GM19025 (cell line): ENCODE measurements around the gene DHODH.
"Not testable (repeated sequence)": the region's sequence is repeated elsewhere in the genome, so short reads cannot be mapped to it uniquely, and the experiment has no call there.

Experiments
- ATAC-seq: cut with Tn5 transposase; IDR thresholded peaks from one replicate; pipeline ENCODE4 v1.9.1; 2021; ENCODE audit warnings: mild to moderate bottlenecking, low read depth, moderate library complexity; ENCODE audit not compliant: unreplicated experiment

DHODH gene

DNA sequence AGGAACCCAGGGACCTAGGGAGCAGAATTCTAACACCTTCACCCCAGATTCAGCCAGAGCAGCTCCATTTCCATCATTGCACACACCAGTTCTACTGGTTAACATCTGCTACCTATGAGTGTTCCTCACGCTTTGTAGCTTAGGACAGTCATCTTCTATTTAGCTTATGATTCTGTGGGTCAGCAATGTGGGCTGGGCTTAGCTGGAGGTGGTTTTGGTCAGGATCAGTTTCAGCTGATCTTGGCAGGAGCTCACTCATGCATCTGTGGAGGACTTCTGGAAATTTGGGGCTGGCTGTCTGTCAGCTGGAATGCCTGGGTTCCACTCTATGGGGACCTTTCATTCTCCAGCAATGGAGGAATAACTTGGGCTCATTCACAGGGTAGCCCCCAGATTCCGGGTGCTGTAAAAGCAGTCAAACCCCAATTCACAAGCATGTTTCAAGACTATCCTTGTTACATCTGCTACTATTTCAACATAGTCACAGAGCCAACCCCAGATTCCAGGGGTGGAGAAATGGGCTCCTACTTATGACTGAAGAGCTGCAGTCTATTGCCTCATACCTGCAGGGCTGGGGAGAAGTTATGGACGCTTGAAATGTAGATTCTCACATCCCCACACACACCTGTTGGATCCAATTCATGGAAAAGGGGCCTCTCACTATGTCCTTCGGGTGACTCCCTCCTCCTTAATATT is 42.4 kb downstream of the DHODH start:
- ATAC-seq = no peak

DNA sequence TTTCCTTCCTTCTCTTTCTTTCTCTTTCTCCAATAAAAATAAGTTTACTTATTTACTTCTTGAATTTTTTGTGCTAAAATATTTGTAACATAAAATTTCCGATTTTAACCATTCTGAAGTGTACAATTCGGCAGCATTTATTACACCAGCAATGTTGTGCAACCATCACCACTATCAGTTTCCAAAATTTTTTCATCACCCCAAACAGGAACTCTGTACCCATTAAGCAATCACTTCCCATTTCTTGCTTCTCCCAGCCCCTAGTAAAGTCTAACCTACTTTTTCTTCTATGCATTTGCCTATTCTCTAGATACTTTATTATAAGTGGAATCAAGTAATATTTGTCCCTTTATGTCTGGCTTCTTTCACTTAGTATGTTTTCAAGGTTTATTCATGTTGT is 43.3 kb downstream of the DHODH start:
- ATAC-seq = no peak

DNA sequence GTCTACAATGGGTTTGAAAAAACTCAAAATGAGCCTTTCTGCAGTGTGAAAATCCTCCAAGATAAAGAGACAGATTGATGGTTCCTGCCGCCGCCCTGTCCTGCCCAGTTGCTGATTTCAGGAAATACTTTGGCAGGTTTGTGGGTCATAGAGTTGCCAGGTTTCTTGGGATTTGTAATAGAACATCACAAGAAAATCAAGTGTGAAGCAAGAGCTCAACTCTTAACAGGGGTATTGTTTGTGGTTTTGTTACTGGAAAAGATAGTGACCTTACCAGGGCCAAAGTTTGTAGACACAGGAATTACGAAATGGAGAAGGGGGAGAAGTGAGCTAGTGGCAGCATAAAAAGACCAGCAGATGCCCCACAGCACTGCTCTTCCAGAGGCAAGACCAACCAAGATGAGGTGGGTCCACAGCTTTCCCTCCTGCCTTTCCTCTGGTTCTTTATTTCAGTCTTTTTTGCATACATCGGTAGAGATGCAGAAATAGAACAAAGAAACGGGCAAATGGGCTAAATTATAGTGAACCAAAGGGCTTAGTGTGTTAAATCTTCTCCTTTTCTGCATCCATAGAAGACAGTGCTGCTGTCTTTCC is 45.8 kb downstream of the DHODH start, which contains the start of gene HP:
TSS of gene HP (plus strand) at position 252 of the 594 bp plus-strand sequence. CDS start at position 400, 148 bp downstream.
- ATAC-seq = not testable (repeated sequence)

DNA sequence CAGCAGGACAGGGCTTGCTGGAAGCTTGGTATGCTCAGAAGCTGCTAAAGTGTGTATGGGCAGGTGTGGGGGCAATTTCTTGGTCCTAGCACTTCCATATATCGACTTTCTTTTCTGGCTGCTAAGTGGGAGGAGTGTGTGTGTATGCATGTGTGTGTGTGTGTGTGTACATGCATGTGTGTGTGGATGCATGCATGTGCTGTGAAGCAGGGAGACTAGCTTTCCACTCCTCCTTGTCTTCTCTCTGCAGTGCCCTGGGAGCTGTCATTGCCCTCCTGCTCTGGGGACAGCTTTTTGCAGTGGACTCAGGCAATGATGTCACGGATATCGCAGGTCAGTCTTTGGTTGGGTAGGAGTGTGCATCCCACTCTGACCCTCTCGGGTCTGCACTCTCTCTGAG is 47.4 kb downstream of the DHODH start:
- no peak for ATAC-seq

DNA sequence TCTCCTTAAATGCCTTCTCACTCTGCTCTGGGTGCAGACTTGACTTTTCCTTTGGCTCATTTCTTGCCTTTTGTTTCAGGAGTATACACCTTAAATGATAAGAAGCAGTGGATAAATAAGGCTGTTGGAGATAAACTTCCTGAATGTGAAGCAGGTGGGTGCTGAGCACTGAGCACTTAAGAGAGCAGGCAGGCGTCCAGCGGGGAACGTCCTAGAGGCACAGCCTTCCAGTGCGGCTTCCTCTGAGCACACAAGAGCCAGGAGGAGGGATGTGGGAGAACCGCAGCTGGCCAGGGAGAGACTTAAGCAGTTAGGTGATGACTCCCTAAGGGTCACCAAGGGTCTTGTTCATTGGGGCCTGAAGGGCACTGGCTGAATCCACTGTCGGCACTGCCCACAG is 48.8 kb downstream of the DHODH start:
- not testable (repeated sequence) for ATAC-seq

DNA sequence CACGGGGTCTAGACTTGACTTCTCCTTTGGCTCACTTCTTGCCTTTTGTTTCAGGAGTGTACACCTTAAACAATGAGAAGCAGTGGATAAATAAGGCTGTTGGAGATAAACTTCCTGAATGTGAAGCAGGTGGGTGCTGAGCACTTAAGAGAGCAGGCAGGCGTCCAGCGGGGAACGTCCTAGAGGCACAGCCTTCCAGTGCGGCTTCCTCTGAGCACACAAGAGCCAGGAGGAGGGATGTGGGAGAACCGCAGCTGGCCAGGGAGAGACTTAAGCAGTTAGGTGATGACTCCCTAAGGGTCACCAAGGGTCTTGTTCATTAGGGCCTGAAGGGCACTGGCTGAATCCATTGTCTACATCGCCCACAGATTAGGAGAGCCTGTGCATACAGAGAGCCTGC is 50.5 kb downstream of the DHODH start:
- not testable (repeated sequence) for ATAC-seq

DNA sequence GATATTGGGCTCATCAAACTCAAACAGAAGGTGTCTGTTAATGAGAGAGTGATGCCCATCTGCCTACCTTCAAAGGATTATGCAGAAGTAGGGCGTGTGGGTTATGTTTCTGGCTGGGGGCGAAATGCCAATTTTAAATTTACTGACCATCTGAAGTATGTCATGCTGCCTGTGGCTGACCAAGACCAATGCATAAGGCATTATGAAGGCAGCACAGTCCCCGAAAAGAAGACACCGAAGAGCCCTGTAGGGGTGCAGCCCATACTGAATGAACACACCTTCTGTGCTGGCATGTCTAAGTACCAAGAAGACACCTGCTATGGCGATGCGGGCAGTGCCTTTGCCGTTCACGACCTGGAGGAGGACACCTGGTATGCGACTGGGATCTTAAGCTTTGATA is 51.9 kb downstream of the DHODH start:
- no peak for ATAC-seq

DNA sequence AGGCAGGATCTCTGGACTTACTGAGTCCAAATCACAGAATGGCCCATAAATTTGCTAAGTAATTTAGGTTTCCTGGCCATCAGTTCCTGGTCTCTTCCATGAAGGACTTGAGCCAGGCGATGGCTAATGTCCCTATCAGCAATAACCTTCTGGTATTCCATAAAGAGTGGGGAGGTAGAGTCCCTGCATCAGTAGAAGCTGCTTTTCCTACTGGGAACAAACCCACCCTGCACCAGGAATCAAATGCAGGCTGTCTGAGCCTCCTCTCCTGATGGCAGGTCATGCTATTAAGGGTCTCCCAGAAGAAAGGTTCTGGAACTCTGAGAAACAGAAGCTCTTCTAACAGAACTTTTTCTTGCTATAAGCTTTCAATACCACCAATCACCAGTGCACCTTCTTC is 53.0 kb downstream of the DHODH start:
- ATAC-seq = no peak

DNA sequence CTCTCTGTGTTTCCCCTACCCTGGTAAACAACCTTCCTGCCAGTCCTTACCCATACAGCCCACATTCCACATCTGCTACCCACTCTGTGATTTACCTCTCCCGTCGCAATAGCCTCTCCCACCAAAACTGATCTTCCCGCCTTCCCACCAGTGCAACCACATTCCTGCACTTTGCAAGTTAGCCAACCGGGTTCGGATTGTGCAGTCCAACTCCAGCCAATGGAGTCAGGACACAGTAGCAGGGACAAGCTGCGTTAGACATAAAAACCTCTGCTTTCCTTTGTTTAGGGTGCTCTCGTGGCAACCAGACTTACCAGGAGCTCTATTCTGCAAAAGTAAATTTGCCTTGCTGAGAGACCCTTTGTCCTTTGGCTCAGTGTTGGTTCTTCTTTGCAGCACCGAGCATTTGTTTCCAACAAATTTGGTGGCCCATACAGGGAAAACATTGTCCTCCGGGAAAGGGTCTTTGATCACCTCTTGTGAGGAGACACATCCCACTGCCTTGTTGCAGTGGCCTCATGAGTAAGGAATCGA is 55.9 kb downstream of the DHODH start:
- no peak for ATAC-seq

DNA sequence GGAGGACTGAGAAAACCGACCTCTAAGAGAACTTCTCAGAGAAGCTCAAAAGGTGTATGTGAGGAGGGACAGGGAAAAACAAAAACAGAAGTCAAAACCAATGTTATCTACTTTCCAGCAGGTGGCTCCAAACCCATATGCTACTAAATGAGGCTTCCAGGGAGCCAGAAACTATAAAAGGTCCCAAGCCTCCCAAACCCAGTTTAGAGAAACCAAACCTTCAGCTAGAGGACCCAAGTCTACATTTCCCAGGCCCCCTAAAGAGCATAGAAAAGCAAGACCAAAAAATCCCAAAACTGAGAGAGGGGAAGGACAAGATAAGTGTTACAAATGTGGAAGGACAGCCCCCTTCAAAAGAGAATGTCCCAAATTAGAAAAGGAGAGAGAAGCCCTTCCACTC is 58.2 kb downstream of the DHODH start:
- ATAC-seq = no peak

DNA sequence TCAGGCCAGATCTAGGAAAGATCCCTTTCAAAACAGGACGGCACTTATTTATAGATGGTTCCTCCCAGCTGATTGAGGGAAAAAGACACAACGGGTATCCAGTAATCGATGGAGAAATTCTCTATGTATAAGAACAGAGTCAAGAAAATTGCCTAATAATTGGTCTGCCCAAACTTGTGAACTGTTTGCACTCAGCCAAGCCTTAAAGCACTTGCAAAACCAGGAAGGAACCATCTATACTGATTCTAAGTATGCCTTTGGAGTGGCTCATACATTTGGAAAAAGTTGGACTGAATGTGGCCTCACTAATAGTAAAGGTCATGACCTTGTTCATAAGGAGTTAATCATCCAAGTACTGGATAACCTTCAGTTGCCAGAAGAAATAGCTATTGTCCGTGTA is 60.4 kb downstream of the DHODH start:
- ATAC-seq = no peak

DNA sequence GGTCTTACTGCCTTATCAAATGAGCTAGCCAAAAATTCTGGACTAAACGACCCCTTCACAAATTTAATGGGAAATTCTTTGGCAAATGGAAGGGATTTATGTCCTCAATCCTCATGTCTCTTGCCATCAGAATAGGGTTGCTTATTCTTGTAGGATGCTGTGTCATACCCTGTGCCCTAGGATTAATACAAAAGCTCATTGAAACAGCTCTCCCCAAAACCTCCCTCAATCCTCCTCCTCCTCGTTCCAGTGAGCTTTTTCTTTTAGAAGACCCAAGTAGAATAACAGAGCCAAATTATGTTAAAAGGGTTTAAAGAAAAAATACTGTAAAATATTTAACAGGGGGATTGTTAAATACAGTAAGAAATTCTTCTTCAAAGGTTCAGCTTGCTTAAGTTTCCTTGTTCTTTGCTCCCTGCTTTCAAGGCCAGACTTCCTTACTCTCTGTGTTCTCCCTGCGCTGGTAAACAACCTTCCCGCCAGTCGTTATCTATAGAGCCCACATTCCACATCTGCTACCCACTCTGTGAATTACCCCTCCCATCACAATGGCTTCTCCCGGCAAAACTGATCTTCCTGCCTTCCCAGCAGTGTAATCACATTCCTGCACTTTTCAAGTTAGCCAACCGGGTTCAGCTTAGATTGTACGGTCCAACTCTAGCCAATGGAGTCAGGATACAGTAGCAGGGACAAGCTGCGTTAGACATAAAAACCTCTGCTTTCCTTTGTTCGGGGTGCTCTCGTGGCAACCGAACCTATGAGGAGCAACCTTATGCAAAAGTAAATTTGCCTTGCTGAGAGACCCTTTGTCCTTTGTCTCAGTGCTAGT is 64.2 kb downstream of the DHODH start:
- no peak for ATAC-seq

DNA sequence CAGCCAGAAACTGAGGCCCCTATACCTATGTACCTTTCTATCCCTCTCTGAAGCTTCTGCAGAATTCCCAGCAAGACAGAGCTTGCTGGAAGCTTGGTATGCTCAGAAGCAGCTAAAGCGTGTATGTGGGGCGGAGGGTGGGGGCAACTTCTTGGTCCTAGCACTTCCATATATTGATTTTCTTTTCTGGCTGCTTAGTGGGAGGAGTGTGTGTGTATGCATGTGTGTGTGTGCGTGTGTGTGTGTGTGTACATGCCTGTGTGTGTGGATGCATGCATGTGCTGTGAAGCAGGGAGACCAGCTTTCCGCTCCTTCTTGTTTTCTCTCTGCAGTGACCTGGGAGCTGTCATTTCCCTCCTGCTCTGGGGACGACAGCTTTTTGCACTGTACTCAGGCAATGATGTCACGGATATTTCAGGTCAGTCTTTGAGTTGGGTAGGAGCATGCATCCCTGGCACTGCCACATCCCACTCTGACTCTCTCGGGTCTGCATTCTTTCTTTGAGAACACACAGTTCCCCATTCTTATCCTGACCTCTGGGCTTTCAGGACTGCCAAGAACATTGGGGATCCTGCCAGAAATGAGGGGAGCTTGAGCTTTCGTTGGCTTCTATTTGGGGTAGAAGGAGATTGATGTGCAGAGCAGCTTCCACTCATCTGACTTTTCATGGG is 65.2 kb downstream of the DHODH start:
- ATAC-seq = no peak

DNA sequence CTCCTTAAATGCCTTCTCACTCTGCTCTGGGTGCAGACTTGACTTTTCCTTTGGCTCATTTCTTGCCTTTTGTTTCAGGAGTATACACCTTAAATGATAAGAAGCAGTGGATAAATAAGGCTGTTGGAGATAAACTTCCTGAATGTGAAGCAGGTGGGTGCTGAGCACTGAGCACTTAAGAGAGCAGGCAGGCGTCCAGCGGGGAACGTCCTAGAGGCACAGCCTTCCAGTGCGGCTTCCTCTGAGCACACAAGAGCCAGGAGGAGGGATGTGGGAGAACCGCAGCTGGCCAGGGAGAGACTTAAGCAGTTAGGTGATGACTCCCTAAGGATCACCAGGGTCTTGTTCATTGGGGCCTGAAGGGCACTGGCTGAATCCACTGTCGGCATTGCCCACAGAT is 66.5 kb downstream of the DHODH start:
- not testable (repeated sequence) for ATAC-seq
